Colonic mucosa (tissue), 4 donors: ENCODE results near the gene ETV5. TPM values are rescaled to one million over a fixed set of nuclear protein-coding genes. Genes with fewer than 3 reads are reported as not detected.

ENCODE experiments used
- DNase-seq: peaks from one replicate; pipeline ENCODE4 v3.0.0-alpha.2; 2020
- H3K27ac ChIP-seq: fragments of 200-600 bp; one replicate; pipeline ENCODE4 v1.8.0; 2021
- H3K27me3 ChIP-seq: fragments of 200-600 bp; one replicate; pipeline ENCODE4 v1.8.0; 2021
- H3K36me3 ChIP-seq: fragments of 200-600 bp; one replicate; pipeline ENCODE4 v1.8.0; 2021
- H3K4me1 ChIP-seq: fragments of 200-600 bp; one replicate; pipeline ENCODE4 v1.8.0; 2021; ENCODE audit warnings: mild to moderate bottlenecking
- H3K4me3 ChIP-seq: fragments of 200-600 bp; one replicate; pipeline ENCODE4 v1.8.0; 2021
- H3K9ac ChIP-seq, 2 donors: one replicate each; pipeline ENCODE4 v1.7.0; 2013; ENCODE audit warnings: control low read depth in 2 of 2, low read depth in 2 of 2, low read length in 2 of 2
- H3K9me3 ChIP-seq: fragments of 200-600 bp; one replicate; pipeline ENCODE4 v1.8.0; 2021
- intact Hi-C: fragments of 100-400 bp; cut with DNase I; formaldehyde crosslinking; loops from one replicate; pipeline ENCODE4 v1.14.1; 2022
- total RNA-seq, 2 donors: library from RNA; stranded (reverse); fragmentation: NEBNext Ultra II Directional in 1 of 2; extraction: Animal tissue kit (Norgen Biotek cat#: 25700) in 1 of 2; gene quantifications; one replicate each; pipeline ENCODE4 v1.2.1, GENCODE V29; 2021
- TF ChIP-seq, protein P1 (sequence below): fragments of 200-600 bp; IDR thresholded peaks from one replicate; pipeline ENCODE4 v1.8.0; 2022; ENCODE audit warnings: antibody characterized with exemption, mild to moderate bottlenecking
- donor health status: healthy.
- donor health status: DM: no; HTN: no; CAD: no.
- donor health status: DM: no; HTN: no; CAD: no.

The ETV5 gene
- total RNA-seq, 2 donors from 2014 or later: 3.1 TPM

- no peaks in the 10 kb centered on the region for H3K9me3 ChIP-seq
- intact Hi-C loops: no loop called here
- no peaks in the 10 kb centered on the region for H3K27me3 ChIP-seq
- no peak overlapping the region for H3K4me3 ChIP-seq
- no peak overlapping the region for H3K9ac ChIP-seq
- H3K27ac ChIP-seq: no peak overlapping the region
- DNase-seq: no peak
- TF ChIP-seq, protein P1, sequence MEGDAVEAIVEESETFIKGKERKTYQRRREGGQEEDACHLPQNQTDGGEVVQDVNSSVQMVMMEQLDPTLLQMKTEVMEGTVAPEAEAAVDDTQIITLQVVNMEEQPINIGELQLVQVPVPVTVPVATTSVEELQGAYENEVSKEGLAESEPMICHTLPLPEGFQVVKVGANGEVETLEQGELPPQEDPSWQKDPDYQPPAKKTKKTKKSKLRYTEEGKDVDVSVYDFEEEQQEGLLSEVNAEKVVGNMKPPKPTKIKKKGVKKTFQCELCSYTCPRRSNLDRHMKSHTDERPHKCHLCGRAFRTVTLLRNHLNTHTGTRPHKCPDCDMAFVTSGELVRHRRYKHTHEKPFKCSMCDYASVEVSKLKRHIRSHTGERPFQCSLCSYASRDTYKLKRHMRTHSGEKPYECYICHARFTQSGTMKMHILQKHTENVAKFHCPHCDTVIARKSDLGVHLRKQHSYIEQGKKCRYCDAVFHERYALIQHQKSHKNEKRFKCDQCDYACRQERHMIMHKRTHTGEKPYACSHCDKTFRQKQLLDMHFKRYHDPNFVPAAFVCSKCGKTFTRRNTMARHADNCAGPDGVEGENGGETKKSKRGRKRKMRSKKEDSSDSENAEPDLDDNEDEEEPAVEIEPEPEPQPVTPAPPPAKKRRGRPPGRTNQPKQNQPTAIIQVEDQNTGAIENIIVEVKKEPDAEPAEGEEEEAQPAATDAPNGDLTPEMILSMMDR: no peak
- no peaks in the 10 kb centered on the region for H3K36me3 ChIP-seq
- H3K4me1 ChIP-seq: no peaks in the 10 kb centered on the region
Measured at GRCh38 chr3:186012137-186012536, 96.8 kb downstream of the ETV5 start.

- no peak overlapping the region for H3K4me3 ChIP-seq
- intact Hi-C loops: no loop called here
- no peak for DNase-seq
- H3K4me1 ChIP-seq: no peaks in the 10 kb centered on the region
- TF ChIP-seq, protein P1: no peak
- H3K9me3 ChIP-seq: no peaks in the 10 kb centered on the region
- H3K9ac ChIP-seq: no peak overlapping the region
- no peaks in the 10 kb centered on the region for H3K27me3 ChIP-seq
- H3K27ac ChIP-seq: no peak overlapping the region
- H3K36me3 ChIP-seq: no peaks in the 10 kb centered on the region
Measured at GRCh38 chr3:186004671-186005070, 104.2 kb downstream of the ETV5 start.

DNA sequence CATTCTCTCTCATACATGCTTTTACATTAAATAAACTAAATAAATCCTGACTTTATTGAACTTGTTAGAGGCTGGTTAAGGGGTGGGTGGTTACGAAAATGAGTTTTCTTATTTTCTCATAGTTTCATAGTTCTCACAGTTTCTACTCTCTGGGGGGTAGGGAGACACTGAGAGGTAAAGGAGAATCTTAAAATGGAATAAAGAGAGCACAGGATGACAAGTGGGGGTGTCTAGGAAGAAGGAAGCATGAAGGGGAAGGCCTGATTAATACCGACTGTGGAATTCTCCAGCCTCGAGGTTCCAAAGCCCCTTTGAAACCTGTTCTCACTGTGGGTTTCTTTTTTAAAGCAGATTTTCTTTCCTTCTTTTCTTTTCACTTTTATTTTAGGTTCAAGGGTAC, 104.7 kb downstream of the ETV5 start:
- Histone ChIP-seq H3K36me3 (no peaks in the 10 kb centered on the region), H3K4me1 (no peaks in the 10 kb centered on the region), H3K9ac (no peak overlapping the region), H3K9me3 (no peaks in the 10 kb centered on the region), H3K4me3 (no peak overlapping the region), H3K27ac (no peak overlapping the region), H3K27me3 (no peaks in the 10 kb centered on the region)
- TF ChIP-seq, protein P1: no peak
- DNase-seq: no peak
- intact Hi-C loops: no loop called here

DNA sequence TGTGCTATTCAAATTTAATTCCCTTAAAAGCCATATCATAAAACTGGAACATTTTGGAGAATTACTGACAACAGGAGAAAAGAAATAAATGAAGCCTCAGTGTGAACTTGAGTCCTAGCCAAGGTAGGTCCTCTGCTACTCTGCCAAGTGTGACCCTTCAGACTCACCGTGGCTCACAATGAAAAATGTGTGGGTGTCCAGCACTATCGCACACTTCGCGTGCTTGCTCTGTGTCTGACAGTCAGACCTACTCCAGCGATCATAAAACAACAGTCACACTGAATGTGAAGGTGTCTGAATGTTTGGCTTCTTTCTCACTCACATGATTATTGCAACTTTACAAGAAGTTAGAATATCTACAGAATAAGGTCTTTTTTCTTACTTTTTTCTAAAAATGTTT, 105.3 kb downstream of the ETV5 start:
- intact Hi-C loops: no loop called here
- DNase-seq: no peak
- Histone ChIP-seq H3K27ac (no peak overlapping the region), H3K4me1 (no peaks in the 10 kb centered on the region), H3K36me3 (no peaks in the 10 kb centered on the region), H3K9me3 (no peaks in the 10 kb centered on the region), H3K27me3 (no peaks in the 10 kb centered on the region), H3K9ac (no peak overlapping the region), H3K4me3 (no peak overlapping the region)
- TF ChIP-seq, protein P1: no peak

DNA sequence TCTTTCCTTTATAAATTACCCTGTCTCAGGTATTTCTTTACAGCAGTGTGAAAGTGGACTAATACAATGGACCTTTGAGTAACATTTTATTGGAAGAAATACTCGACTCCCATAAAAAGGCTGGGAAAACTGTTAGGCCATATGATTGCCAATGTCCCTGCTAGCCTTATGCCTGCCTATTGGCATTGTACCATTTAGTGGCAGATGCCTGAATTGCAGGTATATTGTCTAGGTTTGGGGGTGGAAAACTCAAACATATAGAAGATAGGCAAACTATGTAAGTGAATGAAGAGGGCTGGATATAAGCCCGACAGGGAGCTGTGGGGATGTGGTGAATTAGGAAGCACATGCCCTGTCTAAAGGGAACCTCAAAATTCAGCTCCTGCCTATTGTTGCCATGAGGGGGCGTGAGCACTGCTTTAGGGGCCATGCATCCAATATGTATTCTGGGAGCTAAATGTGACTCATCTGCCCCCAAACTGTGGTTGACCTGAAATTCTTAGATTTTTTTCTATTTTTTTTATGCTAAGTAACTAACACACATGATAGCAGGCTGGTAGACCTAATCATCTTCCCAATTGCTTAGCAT, 105.9 kb downstream of the ETV5 start:
- no peak for DNase-seq
- Histone ChIP-seq H3K9ac (no peak overlapping the region), H3K27me3 (no peaks in the 10 kb centered on the region), H3K4me1 (no peaks in the 10 kb centered on the region), H3K27ac (no peak overlapping the region), H3K9me3 (no peaks in the 10 kb centered on the region), H3K36me3 (no peaks in the 10 kb centered on the region), H3K4me3 (no peak overlapping the region)
- TF ChIP-seq, protein P1: no peak
- intact Hi-C loops: no loop called here
